Stimulated activated CD4-positive, alpha-beta T cell treated with anti-CD3 and anti-CD28 coated beads, Interleukin-1b, Interleukin-23, amount 100 ng/mL, for 24 hours (primary cell): ENCODE results near the gene FSIP1.
"Not testable (repeated sequence)": the region's sequence is repeated elsewhere in the genome, so short reads cannot be mapped to it uniquely, and the experiment has no call there.

Source experiments
- DNase-seq, 4 experiments: peaks; one replicate each; pipeline ENCODE4 v3.0.0-alpha.2; 2020; ENCODE audit warnings: low read depth in 4 of 4, low spot score in 1 of 4

The FSIP1 gene

DNA sequence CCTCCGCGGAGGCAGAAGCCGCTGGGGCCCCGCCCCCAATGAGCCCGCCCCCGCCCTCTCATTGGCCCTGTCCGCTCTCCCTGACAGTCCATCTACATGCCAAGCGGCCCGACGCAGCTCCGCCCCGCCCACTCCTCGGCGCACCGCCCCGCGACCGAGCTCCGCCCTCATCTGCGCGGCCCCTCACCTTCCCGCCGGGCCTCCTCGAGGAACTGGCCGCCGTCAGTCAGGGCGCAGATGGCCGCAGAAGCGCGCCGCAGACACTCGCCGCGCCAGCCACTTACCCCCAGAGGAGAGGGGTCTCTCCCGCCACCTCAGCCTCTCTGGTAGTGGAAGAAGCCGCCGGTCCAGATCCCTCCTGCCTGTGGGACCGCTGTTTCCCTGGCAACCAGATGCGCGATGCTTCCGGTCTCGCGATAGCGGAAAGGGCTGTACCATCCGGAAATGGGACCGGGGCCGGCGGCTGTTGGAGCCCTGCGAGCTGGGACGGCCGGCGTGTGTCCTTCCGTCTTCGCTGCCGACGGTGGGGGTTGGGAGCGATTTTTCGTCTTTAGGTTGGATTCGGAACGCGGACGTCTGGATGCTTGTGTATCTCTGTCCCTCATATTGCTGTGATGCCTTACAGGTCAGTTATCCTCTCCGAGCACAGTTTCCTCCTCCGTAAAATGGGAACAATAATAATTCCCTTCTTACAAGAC lies at the start of gene FSIP1:
FSIP1 (minus strand) TSS at position 401 of the 698 bp plus-strand sequence. CDS start 6,317 bp downstream, outside the sequence.
- DNase-seq: peak; percentile 83 to 93 (median 91)

DNA sequence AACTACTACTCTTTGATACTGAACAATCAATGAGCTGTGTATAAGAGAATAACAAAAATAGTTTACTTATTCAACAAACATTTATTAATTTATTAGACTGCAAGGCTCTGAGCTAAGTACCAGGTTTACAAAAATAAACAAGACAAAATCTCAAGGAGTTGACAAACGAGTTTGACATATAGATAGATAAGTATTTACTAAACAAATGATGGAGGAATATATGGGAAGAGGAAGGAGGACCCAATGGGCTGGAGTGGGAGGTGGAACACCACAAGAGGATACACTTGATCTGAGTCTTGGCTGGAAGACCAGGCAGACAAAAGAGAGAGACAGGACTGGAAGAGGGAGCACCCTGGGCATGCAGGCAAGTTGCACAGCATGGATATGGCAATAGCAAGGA lies 47.5 kb upstream of the FSIP1 start:
- no peak for DNase-seq

DNA sequence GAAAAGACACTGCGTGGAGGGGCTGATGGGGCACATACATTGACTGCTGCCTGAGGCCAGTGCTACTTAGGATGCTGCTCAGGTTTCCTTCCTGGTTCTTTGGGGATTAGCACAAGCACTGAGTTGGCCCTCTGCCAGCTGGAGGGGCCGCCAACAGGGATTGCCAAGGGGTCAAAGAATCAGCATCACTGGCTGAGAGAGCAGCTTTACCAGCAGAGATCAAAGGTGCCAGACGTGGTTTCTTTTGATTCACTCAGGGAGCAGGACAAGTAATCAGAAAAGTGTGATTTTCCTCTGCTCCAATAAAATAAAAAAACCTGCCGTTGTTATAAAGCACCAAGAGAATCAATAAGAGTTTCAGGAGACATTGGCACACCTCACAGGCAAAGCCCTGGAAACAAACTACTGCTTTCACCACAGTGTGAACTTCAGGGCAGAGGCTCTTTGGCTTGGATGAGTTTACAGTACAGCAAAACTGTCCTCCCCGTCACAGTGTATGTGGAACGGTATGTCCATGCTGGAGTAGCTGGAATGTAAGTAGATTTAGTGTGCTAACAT lies 45.8 kb upstream of the FSIP1 start:
- no peak for DNase-seq

DNA sequence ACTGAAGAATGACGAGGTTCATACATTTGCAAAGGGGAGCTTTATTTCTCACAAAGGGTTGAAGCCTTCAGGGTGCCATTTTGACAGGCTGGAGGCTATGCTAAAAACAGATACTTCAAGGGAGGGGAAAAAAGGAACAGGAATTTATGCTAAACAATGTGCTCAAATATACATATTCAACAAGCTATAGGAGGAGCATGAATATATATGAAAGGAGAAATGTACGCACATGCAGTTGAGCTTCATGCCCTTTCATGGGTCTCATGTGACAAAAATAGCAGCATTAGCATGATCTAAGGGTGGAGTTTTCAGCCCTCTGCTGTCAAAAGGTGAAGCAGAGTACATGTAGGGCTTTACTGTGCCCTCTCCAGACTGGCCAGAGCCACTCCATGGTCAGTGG lies 44.3 kb upstream of the FSIP1 start:
- DNase-seq: no peak

DNA sequence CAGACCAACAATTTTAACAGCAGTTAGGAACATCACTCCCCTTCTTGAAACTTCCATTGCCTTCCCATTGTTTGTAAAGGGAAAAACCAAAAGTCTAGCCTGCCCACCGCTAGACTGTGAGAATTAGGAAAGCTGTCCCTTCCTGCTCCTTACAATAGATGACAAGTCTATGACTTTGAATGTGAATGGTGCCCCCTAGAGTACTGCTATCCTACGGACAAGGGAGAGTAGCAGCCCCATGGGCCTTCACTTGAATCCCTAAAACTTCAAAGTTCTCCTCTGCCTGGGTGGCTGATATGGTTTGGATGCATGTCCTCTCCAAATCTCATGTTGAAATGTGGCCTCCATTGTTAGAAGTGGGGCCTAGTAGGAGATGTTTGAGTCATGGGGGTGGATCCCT lies 41.0 kb upstream of the FSIP1 start:
- no peak for DNase-seq

DNA sequence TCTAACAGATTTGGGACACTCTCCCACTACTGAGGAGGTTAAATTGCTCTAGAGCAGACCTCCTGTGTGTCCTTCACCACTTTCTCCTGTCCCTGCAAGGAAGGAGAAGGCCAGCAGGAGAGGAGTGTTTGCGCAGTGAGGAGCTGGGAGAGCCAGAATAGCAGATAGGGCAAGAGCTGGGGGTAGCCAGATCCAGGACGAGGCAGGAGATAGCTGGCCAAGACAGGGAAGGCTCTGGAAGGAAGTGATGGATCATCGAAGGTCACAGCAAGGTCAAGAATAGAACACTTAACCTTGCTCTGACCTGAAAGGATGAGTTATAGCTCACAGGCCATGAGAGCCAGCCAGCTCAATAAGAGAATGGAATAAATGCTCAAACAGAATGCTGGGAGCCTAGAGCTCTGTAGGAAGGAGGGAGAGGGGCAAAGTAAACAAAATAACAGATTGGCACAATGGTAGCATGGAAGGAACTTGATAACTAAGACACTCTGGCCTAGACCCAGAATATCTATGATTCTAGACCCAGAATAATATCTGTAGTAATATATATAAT lies 37.5 kb upstream of the FSIP1 start:
- DNase-seq: no peak

DNA sequence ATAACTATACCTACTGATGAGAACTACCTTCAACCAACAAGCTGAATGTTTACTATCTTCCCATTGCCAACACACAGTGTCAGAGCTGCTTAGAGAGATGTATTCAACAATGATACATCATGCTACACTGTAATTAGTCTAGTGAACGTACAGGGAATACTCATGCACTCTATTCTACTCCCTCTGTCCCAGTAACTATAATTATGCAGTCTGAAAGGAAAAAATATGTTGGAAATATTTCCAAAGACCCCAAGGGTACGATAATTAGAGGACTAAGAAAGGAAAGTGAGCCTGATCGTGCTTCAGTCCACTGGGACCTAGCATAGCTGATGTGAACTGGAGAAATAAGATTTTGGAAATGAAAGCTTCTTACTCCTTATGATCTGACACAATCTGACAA lies 36.9 kb upstream of the FSIP1 start:
- no peak for DNase-seq

DNA sequence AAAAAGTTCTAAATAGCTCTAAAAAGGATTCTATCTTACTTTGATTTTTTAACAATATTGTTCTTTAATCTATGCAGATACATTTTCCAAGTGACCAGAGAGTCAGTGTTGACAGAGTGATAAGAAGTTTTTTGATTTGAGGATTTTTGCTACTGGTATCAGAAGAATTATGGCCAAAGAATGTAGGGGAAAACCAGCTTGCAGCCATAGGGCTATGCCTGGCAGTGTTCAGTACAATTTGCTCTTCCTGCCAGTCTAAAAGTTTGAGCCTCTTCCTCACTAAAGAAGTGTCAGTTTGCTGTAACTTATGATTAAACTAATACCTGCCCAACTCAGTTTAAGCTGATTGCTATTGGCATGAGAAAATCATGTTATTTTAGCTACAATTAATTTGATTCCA lies 35.3 kb upstream of the FSIP1 start:
- DNase-seq: no peak

DNA sequence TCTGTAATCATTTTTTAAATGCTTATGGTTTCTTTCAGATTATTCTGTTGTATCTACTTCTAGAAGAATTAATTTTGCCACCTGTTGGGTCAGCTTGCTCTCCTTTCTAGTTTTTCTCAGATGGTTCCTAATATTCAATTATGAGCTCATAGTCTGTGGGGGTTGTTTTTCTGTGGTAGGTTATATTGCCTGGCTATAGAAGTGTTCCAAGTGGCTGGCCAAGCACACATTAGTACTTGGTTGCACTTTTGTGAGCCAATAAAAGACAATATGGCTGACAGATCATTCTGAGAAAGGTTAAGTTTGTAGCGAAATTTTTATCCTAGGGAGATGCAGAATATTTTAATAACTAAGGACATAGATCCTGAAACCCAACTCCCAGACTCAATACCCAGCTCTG lies 31.8 kb upstream of the FSIP1 start:
- DNase-seq: no peak

DNA sequence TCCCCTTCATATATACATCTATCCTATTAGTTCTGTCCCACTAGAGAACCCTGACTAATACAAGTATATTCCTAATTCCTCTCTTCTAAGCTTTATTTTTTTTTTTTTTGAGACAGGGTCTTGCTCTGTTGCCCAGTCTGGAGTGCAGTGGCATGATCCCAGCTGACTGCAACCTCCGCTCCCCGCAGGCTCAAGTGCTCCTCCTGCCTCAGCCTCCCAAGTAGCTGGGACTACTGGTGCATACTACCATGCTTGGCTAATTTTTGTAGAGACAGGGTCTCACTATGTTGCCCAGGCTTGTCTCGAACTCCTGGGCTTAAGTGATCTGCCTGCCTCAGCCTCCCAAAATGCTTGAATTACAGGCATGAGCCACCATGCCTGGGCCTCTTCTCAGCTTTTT lies 30.0 kb upstream of the FSIP1 start:
- not testable (repeated sequence) for DNase-seq

DNA sequence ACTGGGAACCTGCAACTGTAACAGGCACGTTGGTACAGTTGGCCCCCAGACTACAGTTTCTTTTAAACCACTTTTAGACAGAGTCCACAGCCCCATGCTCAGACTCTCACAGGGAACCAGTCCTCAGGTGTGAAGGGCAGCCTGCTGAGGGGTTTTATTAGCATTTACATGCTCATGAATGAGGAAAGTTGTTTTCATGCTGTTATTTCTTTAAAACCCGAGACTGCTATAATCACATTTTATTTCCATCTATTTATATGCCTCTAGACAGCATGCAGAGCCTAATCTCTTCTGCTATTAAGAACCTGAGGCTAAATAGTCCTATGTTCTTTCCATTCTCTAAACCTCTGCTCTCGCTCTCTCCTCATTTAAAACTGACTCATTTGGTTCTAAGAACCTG lies 26.3 kb upstream of the FSIP1 start:
- DNase-seq: no peak

DNA sequence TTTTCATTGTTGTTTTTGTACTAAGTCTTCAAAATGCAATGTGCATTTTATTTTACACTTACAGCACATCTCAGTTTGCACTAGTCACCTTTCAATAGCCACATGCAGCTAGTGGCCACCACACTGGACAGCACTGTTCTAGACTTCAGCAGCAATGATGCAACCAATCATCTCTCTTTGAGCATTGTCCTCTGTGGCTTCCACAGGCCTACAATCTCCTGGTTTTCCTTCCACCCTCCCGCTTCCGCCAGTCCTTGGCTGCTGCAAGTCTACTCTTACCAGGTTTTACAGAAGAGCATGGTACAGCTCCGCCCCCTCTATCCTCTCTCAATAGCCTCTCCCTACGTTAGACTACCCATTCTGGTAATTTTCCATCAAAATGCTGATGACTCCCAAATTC lies 25.1 kb upstream of the FSIP1 start:
- no peak for DNase-seq

DNA sequence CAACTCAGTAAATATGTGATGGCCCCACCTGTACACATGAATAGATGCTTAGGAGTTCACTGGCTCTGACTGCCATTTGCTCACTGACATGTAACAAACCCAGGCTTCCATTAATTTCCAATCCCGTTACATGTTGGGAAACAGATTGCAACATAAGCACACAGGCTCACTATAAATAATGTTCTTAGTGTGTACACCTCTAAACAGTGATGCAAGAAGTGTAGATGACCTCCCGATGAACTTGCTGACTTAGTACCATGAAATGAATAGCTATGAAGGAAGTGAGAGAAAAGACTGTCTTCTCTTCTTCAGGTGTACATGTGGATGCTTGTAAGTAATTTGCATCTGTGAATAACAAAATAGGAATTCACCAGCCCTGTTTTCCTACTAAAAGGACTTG lies 21.4 kb upstream of the FSIP1 start:
- DNase-seq: no peak

DNA sequence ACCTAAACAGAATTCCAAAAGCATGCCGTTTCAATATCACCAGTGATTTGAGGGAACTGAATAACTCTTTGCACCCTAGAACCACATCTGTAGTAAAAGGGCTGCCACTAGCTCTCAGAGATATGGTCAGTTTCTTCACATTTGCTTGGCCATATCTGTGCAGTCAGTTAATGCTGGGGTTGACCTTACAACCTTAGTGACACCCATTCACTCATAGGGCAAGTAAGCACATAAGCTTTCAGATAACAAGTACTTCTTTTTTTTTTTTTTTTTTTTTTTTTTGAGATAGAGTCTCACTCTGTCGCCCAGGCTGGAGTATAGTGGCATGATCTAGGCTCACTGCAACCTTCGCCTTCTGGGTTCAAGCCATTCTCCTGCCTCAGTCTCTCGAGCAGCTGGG lies 20.4 kb upstream of the FSIP1 start:
- DNase-seq: no peak

DNA sequence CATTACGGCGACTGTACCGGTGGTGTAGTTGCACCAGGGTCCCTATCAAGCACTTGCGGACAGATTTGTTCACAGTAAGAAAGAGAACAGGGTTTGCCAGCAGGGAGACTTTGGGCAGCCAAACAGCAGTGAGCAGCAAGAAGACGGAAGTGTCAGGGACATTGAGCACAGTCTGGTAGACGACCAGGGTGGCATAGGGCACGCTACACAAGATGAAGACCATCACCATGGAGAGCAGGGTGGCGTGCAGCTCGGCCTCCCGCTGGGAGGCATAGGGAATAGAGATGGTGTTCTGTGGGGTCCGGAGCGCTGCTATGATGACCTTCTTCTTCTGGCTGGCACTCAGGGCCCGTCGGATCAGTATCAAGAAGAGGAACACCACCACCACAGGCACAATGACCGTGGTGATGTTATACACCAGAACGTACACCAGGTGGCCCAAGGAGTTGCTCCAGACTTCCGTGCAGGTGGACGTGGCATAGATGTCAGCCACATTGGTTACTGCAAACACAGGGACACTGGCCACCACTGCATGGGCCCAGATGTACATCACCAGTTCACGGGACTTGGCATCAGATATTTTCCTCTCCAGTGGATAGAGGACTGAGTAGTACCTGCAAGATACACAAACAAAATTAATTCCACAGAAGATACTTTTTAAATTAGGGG lies 19.1 kb upstream of the FSIP1 start:
- DNase-seq: peak in 1 of 4 experiments; percentile 12

DNA sequence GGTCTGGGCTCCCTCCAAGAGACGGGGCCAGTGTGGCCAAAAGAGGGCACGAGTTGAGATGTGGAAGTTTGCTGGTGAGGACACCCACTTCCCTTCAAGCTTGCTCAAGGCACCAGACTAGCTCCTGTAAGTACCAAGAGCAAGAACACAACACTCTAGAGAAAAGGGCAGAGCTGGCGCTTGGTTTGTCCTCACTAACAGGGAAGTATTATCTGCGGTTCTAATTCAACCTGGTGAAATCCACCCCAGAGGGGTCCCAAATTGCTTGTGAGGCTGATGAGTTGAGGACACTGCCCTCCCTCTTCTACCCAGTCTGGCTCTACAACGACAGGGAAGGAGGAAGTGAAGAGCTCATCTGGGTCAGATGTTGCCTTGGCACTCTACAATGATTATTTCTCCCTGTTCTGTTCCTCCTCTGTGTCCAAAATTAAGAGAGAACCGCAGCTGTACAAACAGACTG lies 16.9 kb upstream of the FSIP1 start:
- no peak for DNase-seq

DNA sequence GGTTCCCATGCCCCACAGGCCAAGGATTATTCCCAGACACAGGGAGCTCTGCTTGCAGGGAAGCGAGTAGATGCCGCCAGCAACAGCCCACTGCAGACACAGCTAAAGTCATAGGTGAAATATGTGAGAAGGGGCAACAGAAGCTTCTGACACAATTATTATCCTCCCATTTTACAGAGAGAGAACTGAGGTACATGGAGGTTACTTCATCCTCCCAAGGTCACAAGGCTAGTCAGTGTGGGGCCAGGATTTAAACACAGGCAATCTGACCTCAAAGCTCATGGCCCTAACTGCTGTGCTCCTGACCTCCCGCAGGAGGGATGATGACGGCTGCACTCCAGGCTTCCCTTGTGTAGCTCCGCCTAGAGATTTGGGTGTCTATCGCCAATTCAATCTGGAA lies 15.7 kb upstream of the FSIP1 start:
- DNase-seq: no peak

DNA sequence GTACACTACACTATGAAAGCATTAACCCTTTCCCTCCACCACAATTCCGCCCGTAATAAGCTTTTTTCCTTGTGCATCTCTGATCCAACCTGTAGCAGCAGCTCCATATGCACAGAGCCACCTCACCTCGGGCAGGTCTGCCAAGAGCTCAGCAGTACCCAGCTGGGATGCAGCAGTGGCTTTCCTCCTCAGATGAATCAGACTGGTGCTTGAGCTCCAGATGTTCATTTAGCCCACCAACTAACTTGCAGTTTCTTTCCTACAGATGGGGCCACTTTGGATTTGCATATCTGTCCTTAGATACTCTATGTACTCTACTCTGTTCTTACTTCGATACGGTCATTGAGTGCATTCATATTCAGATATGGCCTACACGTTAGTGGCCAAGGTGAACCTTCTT lies 14.8 kb upstream of the FSIP1 start:
- no peak for DNase-seq

DNA sequence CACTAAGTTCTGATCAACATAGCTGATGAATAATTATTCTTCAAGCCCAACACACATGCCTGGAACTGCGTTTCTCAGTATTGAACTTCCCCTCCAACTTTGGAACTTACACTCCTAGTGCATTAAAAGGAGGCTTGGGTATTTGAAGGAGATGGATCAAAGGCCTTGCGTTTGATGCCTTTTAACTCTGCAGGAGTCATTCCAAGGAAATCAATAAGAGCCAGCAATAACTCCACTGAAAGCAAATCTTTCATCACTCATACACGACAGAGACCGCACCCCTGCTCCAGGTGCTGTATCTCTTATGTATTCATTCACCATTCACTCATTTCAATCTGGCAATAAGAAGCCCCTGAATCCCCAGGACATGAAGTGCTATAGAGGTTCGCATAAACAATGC lies 14.0 kb upstream of the FSIP1 start:
- no peak for DNase-seq

DNA sequence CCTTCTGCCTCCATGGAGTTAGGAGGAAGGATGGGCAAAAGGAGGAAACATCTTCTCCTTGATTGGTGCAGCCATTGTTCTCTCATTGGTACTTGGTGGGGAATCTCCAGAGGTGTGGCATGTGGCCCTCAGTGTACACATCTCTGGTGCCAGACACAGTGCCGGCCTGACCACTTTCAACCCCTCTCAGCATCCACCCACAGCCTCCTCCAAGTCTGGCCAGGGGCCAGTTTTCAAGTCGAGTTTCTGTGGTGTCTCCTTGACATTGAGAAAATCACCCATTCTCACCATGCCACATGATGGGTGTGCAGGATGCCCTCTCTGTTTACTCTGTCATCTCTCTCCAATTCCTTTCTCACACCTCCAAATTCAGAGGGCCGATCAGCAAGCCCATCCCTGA lies 12.8 kb upstream of the FSIP1 start:
- no peak for DNase-seq

DNA sequence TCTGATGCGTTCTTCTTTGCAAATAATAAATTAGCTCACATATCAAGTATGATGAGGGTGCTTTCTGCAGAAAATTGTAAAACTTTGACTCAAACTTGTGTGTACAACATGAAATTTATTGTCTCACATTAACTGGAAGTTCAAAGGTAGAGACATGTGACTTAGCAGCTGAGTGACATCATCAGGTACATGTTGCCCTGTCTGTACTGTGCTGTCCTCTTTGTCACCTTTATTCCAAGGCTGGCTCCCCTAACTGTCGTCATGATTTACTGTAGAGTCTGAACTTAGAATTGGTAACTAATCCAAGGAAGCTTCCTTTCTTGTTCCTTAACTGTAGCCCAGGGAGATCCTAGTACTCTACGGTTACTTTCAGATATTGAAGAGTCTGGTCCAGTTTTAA lies 12.3 kb upstream of the FSIP1 start:
- no peak for DNase-seq

DNA sequence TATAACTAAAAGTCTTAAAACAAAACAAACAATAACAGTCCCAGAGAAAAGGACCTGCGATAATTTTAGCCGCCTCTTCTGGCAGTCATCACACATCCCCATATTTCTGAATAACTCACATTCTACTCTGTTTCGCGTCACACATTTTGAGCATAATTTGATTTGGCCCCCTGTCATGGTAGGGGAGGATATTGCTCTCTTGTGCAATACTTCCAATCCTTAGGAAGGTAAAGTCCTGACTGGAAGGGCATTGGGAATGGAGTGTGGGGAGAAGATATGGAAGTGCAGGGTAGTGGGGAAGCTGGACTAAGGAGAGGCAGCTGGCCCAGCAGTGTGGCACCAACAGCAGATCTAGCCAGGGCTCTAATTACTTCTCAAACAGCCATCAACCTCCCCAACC lies 11.3 kb upstream of the FSIP1 start:
- DNase-seq: no peak
